ENCODE measurements around the gene IL1R2.

Gene IL1R2

GRCh38 chr2:102020596-102021170 lies 28.9 kb downstream of the IL1R2 start:
- peak; percentile 80 for DNase-seq (ENCODE audit: low read depth)

GRCh38 chr2:102021779-102022178 lies 30.0 kb downstream of the IL1R2 start:
- no peak for DNase-seq (ENCODE audit: low read depth)

- DNase-seq (ENCODE audit: low read depth): no peak
These were observed 31.3 kb downstream of the IL1R2 start for GRCh38 chr2:102022884-102023539.

- no peak for DNase-seq (ENCODE audit: low read depth)
These were observed 32.6 kb downstream of the IL1R2 start for GRCh38 chr2:102024410-102024809.

GRCh38 chr2:102025016-102025501 lies 33.3 kb downstream of the IL1R2 start:
- no peak for DNase-seq (ENCODE audit: low read depth)

GRCh38 chr2:102025583-102026267 lies 34.0 kb downstream of the IL1R2 start:
- no peak for DNase-seq (ENCODE audit: low read depth)

GRCh38 chr2:102027036-102027980 lies 35.5 kb downstream of the IL1R2 start:
- DNase-seq (ENCODE audit: low read depth): no peak

- no peak for DNase-seq (ENCODE audit: low read depth)
These were observed 36.7 kb downstream of the IL1R2 start for GRCh38 chr2:102028470-102028869.

GRCh38 chr2:102029405-102029804 lies 37.6 kb downstream of the IL1R2 start:
- DNase-seq (ENCODE audit: low read depth): no peak

- DNase-seq (ENCODE audit: low read depth): no peak
These were observed 38.2 kb downstream of the IL1R2 start for GRCh38 chr2:102029952-102030351.

- DNase-seq (ENCODE audit: low read depth): no peak
These were observed 38.7 kb downstream of the IL1R2 start for GRCh38 chr2:102030502-102030854.

GRCh38 chr2:102030855-102031527 lies 39.2 kb downstream of the IL1R2 start:
- no peak for DNase-seq (ENCODE audit: low read depth)

- no peak for DNase-seq (ENCODE audit: low read depth)
These were observed 40.7 kb downstream of the IL1R2 start for GRCh38 chr2:102032368-102033030.

GRCh38 chr2:102033031-102033749 lies 41.4 kb downstream of the IL1R2 start:
- DNase-seq (ENCODE audit: low read depth): peak; percentile 11

- DNase-seq (ENCODE audit: low read depth): no peak
These were observed 42.3 kb downstream of the IL1R2 start for GRCh38 chr2:102033750-102034682.

GRCh38 chr2:102034683-102035548 lies 43.2 kb downstream of the IL1R2 start:
- no peak for DNase-seq (ENCODE audit: low read depth)

- no peak for DNase-seq (ENCODE audit: low read depth)
These were observed 45.9 kb downstream of the IL1R2 start for GRCh38 chr2:102037681-102038080.

- DNase-seq (ENCODE audit: low read depth): no peak
These were observed 48.5 kb downstream of the IL1R2 start for GRCh38 chr2:102040229-102040628.

Data from stimulated activated CD8-positive, alpha-beta memory T cell treated with anti-CD3 and anti-CD28 coated beads, Interleukin-4, amount 100 ng/mL, for 24 hours (primary cell).